CD4-positive, alpha-beta T cell treated with Interferon alpha-2 for 1 hour (primary cell): Measurements from ENCODE around the gene NAP1L1.

ENCODE experiments used
- DNase-seq, 2 donors: peaks; one replicate each; pipeline ENCODE4 v3.0.0-alpha.2; 2020 to 2022

Gene NAP1L1

GRCh38 chr12:76083246-76083903, 1.1 kb downstream of the NAP1L1 start:
- DNase-seq, result no peak

GRCh38 chr12:76081909-76082308, 2.6 kb downstream of the NAP1L1 start:
- no peak for DNase-seq

GRCh38 chr12:76080729-76081415, 3.6 kb downstream of the NAP1L1 start:
- DNase-seq, result peak in 1 of 2 donors; percentile 26

- no peak for DNase-seq
Observed at GRCh38 chr12:76080017-76080728, 4.3 kb downstream of the NAP1L1 start.

GRCh38 chr12:76078748-76079147, 5.7 kb downstream of the NAP1L1 start:
- DNase-seq, result no peak

GRCh38 chr12:76075448-76075847, 9.0 kb downstream of the NAP1L1 start:
- no peak for DNase-seq

- DNase-seq, result no peak
Observed at GRCh38 chr12:76074701-76075336, 9.7 kb downstream of the NAP1L1 start.

- no peak for DNase-seq
Observed at GRCh38 chr12:76073561-76073960, 10.9 kb downstream of the NAP1L1 start.

- no peak for DNase-seq
Observed at GRCh38 chr12:76072568-76072967, 11.9 kb downstream of the NAP1L1 start.

- DNase-seq, result no peak
Observed at GRCh38 chr12:76069339-76069738, 15.1 kb downstream of the NAP1L1 start.

- DNase-seq, result no peak
Observed at GRCh38 chr12:76065917-76066316, 18.6 kb downstream of the NAP1L1 start.

GRCh38 chr12:76064904-76065303, 19.6 kb downstream of the NAP1L1 start:
- DNase-seq, result no peak

GRCh38 chr12:76060111-76060510, 24.4 kb downstream of the NAP1L1 start:
- no peak for DNase-seq

- no peak for DNase-seq
Observed at GRCh38 chr12:76057326-76057725, 27.2 kb downstream of the NAP1L1 start.

- no peak for DNase-seq
Observed at GRCh38 chr12:76055393-76055792, 29.1 kb downstream of the NAP1L1 start.

- DNase-seq, result no peak
Observed at GRCh38 chr12:76049575-76050251, 34.8 kb downstream of the NAP1L1 start.

- DNase-seq, result no peak
Observed at GRCh38 chr12:76047742-76048141, 36.7 kb downstream of the NAP1L1 start.

GRCh38 chr12:76047060-76047459, 37.4 kb downstream of the NAP1L1 start:
- no peak for DNase-seq

- DNase-seq, result no peak
Observed at GRCh38 chr12:76043377-76043776, 41.1 kb downstream of the NAP1L1 start.

GRCh38 chr12:76042147-76042546, 42.3 kb downstream of the NAP1L1 start:
- DNase-seq, result no peak

- no peak for DNase-seq
Observed at GRCh38 chr12:76041406-76041805, 43.1 kb downstream of the NAP1L1 start.

GRCh38 chr12:76040461-76040860, 44.0 kb downstream of the NAP1L1 start:
- DNase-seq, result no peak

- no peak for DNase-seq
Observed at GRCh38 chr12:76038176-76038575, 46.3 kb downstream of the NAP1L1 start.
